ENCODE data around the gene RCBTB2.

The RCBTB2 gene

GRCh38 chr13:48514793-48515192 lies 18.1 kb downstream of the RCBTB2 start:
- TF ChIP-seq TAF1 (IDR thresholded peaks at IDR 0.05; ENCODE audit: borderline replicate concordance, insufficient read depth, low read length): no peak
- TF ChIP-seq FOXP2 (optimal IDR thresholded peaks at IDR 0.05; ENCODE audit: borderline replicate concordance, extremely low read depth, extremely low read length, insufficient read depth): no peak
- TF ChIP-seq REST (IDR thresholded peaks at IDR 0.05; ENCODE audit: insufficient read depth in 1 of 2, low read depth in 2 of 2, low read length in 2 of 2): no peak
- no peak for TF ChIP-seq POLR2AphosphoS5 (IDR thresholded peaks at IDR 0.05; ENCODE audit: low read depth, low read length)
- no peak for TF ChIP-seq SIN3A (IDR thresholded peaks at IDR 0.05; ENCODE audit: borderline replicate concordance, insufficient read depth, low read length)

DNA sequence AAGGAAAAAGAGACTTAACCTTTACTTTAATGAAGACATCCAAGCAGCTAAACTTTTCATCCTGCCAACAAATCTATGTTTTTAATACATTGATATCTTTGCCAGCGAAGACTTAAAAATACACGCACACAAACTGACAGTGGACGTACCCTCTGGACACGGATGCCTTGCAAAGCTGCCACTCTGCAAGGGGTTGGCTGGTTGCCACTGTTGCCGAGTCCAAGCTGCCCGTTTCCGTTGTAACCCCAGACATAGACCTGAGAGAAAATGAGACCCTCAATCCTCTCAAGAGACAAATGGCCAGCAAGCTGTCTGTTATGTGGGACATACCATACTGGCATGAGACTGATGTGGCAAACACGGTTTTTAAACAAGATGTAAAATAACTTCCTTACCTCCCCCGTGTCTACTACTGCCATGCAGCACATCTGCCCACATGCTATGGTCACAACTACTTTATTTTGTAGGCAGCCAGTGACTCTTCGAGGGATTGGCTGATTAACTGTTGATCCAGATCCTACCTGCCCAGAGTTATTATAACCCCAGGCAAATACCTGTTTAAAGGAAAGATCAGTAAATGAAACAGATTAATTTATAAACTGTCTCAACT lies 21.2 kb downstream of the RCBTB2 start:
- no peak for TF ChIP-seq REST (IDR thresholded peaks at IDR 0.05; ENCODE audit: insufficient read depth in 1 of 2, low read depth in 2 of 2, low read length in 2 of 2)
- no peak for TF ChIP-seq TAF1 (IDR thresholded peaks at IDR 0.05; ENCODE audit: borderline replicate concordance, insufficient read depth, low read length)
- TF ChIP-seq SIN3A (IDR thresholded peaks at IDR 0.05; ENCODE audit: borderline replicate concordance, insufficient read depth, low read length): no peak

DNA sequence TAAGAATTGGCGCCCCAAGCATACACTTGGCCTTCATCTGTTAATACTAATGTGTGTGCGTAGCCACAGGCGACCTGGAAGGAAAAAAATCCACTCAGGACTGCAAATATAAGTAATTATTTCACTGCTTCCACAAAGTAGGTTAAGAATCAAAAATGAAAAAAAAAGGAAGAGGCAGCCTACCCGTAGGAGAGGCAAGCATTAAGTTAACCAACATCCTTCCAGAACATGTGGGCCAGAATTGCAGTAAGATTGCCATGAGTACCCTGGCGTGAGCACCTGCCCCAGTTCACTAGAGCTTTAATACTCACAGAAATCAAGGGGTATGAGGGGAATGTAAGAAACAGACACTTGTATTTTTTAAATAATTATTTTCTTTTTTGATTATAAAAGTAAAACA lies 22.2 kb downstream of the RCBTB2 start:
- TF ChIP-seq REST (IDR thresholded peaks at IDR 0.05; ENCODE audit: insufficient read depth in 1 of 2, low read depth in 2 of 2, low read length in 2 of 2) (no peak), POLR2AphosphoS5 (IDR thresholded peaks at IDR 0.05; ENCODE audit: low read depth, low read length) (no peak), SIN3A (IDR thresholded peaks at IDR 0.05; ENCODE audit: borderline replicate concordance, insufficient read depth, low read length) (no peak), TAF1 (IDR thresholded peaks at IDR 0.05; ENCODE audit: borderline replicate concordance, insufficient read depth, low read length) (no peak), FOXP2 (optimal IDR thresholded peaks at IDR 0.05; ENCODE audit: borderline replicate concordance, extremely low read depth, extremely low read length, insufficient read depth) (no peak)

DNA sequence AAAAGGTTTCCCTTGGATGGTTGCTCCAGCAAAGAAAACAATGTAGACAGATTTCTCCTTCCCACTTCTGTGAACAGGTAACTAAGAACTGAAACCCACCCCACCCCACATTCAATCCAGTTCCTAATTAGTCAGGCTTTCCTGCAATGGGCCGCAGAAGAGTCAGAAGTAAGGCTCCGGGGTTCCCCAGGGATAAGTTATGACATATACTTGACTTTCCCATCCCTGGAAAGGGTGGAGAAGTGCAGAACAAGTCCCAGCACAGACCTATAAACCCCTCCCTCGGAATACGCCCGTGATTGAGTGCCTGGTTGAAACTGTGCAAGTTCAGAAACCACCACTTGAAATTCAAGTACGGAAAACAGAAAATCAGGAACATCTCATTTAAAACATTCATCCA lies 24.9 kb downstream of the RCBTB2 start:
- TF ChIP-seq TAF1 (IDR thresholded peaks at IDR 0.05; ENCODE audit: borderline replicate concordance, insufficient read depth, low read length): no peak
- no peak for TF ChIP-seq REST (IDR thresholded peaks at IDR 0.05; ENCODE audit: insufficient read depth in 1 of 2, low read depth in 2 of 2, low read length in 2 of 2)
- no peak for TF ChIP-seq FOXP2 (optimal IDR thresholded peaks at IDR 0.05; ENCODE audit: borderline replicate concordance, extremely low read depth, extremely low read length, insufficient read depth)
- TF ChIP-seq SIN3A (IDR thresholded peaks at IDR 0.05; ENCODE audit: borderline replicate concordance, insufficient read depth, low read length): no peak
- no peak for TF ChIP-seq POLR2AphosphoS5 (IDR thresholded peaks at IDR 0.05; ENCODE audit: low read depth, low read length)

DNA sequence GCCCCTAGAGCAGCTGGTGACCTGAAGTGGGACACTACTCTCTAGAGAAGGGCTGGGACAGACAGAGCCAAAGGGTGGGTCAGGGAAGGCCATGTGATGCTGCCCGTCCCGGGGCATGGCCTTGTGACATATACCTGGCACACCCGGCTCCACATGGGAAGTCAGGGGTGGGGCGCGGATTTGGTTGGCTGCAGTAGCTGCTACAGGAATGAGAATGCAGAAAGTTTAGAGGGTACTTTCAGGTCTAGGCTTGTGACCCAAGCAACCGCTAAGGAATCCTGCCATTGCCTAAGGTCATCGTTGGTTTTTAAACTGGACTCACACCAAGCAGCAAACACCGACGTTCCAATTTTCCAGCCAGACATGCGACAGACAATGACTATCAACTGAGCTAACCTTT lies 25.9 kb downstream of the RCBTB2 start:
- TF ChIP-seq SIN3A (IDR thresholded peaks at IDR 0.05; ENCODE audit: borderline replicate concordance, insufficient read depth, low read length): no peak
- no peak for TF ChIP-seq POLR2AphosphoS5 (IDR thresholded peaks at IDR 0.05; ENCODE audit: low read depth, low read length)
- no peak for TF ChIP-seq TAF1 (IDR thresholded peaks at IDR 0.05; ENCODE audit: borderline replicate concordance, insufficient read depth, low read length)
- no peak for TF ChIP-seq FOXP2 (optimal IDR thresholded peaks at IDR 0.05; ENCODE audit: borderline replicate concordance, extremely low read depth, extremely low read length, insufficient read depth)
- TF ChIP-seq REST (IDR thresholded peaks at IDR 0.05; ENCODE audit: insufficient read depth in 1 of 2, low read depth in 2 of 2, low read length in 2 of 2): no peak
